Activated naive CD8-positive, alpha-beta T cell treated with anti-CD3 and anti-CD28 coated beads, Interleukin-2, amount 50 U/mL, for 16 hours (primary cell): ENCODE data around the gene LRP1B.
"Not testable (repeated sequence)": the region's sequence is repeated elsewhere in the genome, so short reads cannot be mapped to it uniquely, and the experiment has no call there.

Experiments used
- DNase-seq: peaks from one replicate; pipeline ENCODE4 v3.0.0-alpha.2; 2020; ENCODE audit warnings: low read depth, low spot score

The LRP1B gene

DNA sequence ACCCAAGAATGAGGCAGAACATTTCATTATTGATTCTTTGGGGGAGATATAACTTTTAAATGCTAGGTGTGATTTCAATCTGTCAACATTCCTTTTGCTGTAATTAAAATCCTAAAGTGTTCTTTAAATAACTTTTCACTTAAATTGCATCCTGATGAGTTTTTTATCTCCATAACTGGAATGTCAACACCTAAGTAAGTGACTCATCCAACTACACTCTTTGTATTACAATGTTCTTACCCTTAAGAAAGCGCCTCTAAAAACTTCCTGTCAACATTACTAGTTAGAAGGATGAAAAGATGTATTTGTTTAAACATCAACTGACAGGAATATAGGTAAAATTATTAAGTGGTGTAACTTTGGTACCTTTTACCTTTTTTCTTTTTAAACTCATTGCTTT lies 1657.0 kb downstream of the LRP1B start:
- DNase-seq = no peak

DNA sequence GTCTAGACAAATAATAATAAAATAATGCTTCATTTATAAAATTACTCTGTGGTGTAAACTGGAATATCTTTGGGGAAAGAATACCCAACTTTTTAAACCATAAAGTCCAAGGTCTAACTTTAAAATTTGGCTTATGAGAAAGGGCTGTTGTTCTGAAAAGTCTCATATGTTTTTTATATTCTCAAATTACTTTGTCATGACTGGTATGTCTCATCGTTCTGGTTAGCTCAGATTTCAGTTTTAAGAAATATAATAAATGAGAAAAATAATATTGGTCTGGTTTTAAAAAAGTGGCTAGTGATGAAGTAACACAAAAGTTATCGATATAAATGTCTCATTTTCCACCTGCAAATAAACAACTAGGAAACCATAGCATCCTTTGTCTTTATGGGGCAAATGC lies 1658.1 kb downstream of the LRP1B start:
- DNase-seq = no peak

DNA sequence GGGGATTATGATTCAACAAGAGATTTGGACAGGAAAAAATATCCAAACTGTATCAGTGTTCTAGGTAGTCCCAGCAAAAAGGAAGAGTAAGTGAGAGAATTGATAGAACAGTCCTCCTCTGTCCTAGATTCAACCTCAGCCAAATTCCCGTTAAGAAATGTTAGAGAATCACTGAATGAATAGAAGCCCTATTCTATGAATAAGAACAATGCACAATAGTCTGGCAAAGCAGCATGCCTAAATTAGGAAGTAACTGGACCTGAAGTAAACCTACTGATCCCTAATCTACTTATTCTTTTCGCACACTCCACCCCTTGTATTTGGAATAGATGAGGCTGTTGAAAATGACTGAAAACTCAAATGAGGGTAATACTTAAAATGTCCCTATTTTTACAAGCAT lies 1665.5 kb downstream of the LRP1B start:
- no peak for DNase-seq

DNA sequence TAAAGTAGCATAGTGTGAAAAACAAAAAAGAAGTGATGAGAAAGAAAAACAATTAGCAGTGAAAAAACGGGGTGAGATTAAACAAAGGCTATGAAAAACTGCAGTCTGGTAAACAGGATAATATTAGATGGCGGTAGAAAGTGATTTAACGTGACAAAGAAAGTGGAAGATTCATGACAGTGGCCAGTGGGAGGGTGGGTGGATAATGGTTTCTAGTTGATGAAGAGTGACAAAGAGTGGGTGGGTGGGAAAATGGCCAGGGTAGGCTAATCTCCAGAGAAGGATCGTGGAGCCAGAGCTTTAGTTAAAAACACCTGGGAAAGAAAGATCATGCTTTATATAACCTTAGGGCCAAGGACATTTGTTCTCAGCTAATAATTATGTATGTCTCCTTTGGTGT lies 1667.8 kb downstream of the LRP1B start:
- DNase-seq = no peak

DNA sequence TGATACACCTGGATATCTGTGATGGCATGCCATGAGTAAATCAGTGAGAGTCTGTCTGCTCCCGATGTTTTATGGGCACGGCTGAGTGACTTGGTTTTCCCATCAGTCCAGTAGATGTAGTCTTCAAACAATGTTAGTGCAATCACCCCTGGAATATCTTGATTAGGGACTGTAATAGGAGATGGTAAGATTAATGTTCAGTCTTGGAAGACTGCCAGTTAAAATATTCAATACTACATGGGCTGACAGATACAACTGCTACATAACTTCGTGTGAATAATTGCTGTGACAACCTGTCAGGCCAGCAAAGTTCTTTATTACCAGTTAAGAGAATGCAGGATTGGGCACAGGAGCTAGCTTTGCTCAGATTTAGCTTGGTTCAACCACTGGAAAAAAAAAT lies 1673.3 kb downstream of the LRP1B start:
- no peak for DNase-seq

DNA sequence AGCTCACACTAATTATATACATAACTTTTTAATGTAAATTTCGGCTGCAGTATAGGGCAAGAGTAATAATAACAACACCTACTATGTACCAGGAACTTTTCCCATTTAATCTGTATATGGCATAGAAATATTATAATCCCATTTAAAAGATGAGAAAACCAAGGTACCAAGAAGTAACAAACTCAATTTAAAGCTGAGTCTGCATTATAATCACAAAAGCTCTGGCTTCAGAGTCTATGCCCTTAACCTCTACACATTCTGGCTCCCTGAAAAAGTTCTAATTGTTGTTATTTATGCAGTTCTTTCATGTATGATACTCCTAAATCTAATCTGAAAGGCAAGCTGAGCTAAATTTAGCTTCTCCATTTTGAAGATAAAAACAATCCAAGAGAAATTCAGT lies 1675.5 kb downstream of the LRP1B start:
- no peak for DNase-seq

DNA sequence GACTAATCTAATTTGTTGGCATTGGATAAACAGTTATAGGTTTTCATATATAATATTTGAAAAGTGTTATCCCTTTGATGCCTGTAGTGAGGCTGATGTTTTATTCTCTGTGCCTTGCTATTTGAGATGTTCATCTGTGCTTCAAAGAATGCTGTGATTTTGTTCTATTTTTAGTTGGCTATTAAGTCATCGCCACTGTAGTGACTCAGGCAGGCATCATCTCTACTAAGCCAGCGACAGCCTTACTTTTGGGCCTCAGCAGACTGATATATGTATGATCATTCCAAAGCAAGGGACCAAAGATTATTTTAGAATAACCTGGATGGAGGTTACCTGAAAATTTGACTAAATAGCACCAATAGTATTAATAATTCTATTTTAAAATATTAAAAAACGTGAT lies 1676.1 kb downstream of the LRP1B start:
- DNase-seq = no peak

DNA sequence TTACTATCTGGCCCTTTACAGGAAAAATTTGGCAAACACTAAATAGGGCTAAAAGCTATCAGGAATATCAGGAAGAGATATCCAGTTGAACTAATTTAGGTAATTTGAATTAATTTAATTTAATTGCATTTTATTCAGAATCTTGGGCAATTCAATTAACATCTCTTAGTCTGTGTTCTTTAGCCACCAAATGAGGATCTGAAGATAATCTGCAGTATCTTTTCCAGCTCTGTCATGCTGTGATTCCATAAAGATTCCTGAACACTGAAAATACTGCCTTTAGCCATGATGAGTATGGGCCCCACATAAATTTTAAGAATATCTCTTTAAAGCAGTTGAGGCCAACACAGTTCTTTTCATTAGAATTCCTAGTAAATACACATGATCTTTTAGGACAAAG lies 1679.5 kb downstream of the LRP1B start:
- DNase-seq = no peak

DNA sequence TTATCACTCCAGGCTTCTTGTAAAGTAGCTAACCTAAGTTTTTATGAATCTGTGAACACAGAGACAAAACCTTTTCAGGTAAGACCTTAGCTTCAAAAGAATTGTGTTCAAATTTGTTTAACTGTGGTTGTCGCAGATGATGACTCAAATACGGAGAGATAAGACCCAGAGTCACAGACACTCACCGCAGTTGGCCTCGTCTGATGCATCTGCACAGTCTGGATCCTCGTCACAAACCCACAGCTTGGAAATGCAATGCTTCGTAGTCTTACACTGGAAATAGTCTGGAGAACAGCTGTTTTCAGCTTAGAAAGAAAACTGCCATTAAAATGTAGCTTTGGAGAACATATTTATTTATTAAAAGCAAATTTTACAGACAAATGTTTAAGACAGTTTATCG lies 1688.5 kb downstream of the LRP1B start:
- DNase-seq = no peak

DNA sequence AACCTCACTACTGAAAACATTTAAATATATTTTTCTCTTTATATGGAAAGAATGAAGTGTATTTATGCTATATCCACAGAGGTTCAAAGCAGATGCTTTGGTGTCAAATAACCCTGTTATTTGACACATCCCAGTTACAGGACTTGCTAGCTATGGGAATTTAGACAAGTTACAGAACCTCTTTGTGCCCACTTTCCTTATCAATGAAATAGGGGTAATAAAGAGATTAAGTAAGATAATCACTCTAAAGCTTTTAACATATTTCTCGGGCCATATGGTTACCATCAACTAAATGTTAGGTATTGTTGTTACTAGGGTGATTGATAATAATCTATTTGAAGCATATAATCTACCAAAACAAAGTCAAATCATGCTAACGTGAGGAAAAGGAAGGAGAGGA lies 1690.0 kb downstream of the LRP1B start:
- no peak for DNase-seq

DNA sequence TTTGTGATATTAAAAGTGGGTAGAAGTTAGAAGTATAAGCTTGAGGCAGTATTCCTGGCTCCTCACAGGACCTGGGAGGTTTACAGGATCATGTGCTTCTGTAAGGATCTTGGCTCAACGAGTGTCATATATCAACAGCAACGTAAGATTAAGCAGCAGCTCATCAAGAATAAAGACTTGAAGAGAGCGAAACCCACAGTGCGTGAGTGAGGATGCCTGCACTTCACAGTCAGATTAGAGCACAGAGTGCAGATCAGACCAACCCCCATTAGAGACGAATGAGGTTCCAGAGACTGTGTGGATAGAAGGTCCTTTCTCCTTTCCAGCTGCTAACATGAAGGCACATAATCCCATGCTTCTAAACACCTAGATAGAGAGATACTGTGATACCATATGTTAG lies 1693.9 kb downstream of the LRP1B start:
- no peak for DNase-seq

DNA sequence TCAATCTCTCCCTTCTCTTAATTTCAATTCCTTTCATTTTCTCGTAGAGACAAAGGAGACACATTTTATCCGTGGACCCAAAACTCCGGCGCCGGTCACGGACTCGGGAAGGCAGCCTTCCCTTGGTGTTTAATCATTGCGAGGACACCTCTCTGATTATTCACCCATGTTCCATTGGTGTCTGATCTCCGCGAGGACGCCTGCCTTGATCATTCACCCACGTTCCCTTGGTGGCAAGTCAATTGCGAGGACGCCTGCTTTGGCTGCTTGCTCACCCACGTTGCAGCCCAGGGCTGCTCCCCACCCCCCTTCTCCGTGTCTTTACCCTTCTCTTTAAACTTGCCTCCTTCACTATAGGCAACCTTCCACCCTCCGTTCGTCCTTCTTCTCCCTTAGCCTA lies 1703.8 kb downstream of the LRP1B start:
- DNase-seq = not testable (repeated sequence)

DNA sequence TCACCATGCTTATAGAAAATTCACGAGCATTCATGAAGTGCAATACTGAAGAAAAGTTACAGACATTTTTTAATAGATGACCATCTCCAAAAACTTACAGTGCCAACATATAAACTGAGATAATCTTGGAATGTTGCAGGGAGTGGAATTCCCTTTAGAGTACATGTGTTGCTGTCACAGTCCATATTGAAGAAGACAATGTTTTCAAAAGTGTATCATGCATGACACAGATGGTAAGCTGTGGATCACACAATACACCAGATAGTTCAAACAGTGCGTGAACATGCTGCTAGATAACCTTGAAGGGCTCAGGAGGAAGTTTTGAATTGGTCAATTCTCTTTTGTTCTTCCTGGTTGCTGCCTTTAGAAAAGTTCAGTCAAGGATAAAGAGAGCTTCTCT lies 1706.3 kb downstream of the LRP1B start:
- DNase-seq = no peak

DNA sequence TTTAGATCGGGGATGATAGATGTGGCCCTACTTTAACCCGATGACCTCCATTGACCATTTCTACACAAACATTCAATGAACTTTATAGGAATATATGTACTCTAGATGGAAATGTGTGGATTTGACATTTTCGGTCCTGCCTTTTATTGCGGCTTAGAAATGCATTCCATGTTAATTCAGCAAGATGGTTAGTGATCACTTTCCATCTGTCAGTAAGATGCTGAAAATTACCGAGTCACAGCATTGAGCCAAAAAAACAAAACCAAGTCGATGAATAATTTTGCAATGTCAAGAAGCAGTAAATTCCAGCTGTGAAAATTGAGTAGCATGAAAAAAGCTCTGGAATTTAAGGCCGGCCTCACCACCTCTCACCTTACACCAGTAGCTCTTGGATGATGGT lies 1708.1 kb downstream of the LRP1B start:
- no peak for DNase-seq

DNA sequence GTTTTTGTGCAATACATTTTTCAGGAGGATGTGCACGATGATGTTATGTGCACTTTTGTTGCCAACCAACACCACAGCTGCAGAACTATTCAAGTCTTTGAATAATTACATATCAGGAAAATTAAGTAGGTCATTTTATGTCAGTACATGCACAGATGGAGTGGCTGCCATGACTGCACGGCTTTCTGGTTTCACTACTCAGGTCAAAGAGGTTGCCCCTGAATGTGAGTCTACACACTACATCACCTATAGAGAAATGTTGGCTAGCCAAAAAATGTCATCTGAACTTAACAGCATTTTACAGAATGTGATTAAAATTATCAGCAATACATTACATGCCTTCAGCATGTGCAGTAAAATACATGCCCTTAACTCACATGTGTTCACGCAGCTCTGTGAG lies 1713.3 kb downstream of the LRP1B start:
- DNase-seq = no peak

DNA sequence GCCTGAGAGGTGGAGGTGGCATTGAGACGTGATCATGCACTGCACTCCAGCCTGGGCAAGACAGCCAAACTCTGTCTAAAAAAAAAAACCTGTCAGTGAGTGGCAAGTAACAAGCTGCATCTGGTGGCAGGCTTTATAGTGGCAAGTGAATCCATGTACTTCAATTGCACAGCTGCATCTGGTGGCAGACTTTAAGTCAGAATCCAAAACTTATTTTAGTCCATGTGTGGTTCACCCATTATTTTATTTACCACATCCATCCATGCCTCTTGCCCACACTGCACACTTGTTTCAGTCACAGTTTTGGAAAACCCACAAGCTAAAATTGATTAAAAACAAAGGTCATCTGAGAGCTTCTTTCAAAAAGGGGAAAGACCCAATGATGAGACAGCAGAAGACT lies 1714.2 kb downstream of the LRP1B start:
- DNase-seq = no peak

DNA sequence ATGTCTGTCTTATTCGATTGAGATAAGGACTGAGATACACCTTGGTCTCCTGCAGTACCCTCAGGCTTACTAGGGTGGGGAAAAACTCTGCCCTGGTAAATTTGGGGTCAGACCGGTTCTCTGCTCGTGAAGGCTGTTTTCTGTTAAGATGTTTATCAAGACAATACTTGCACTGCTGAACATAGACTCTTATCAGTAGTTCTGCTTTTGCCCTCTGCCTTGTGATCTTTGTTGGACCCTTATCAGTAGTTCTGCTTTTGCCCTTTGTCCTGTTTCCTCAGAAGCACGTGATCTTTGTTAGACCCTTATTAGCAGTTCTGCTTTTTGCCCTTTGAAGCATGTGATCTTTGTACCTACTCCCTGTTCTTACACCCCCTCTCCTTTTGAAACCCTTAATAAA lies 1715.8 kb downstream of the LRP1B start:
- not testable (repeated sequence) for DNase-seq

DNA sequence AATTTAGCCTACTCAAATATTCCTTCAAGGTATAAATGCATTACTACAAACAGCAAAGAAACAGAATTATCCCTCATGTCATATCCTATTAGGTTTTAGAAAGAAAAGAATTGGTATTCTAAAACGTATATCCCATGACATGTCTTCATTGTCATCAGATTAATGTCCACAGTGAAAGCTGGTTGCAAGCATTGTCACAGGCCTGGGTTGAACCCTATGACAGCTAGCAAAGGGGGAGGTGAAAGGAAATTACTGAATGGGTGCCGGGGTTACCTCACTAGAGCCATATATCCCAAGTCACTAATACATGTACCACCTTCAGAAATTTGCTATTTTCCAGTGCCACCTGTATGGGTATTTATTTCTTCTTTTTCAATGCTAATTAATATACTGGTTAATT lies 1720.1 kb downstream of the LRP1B start:
- no peak for DNase-seq

DNA sequence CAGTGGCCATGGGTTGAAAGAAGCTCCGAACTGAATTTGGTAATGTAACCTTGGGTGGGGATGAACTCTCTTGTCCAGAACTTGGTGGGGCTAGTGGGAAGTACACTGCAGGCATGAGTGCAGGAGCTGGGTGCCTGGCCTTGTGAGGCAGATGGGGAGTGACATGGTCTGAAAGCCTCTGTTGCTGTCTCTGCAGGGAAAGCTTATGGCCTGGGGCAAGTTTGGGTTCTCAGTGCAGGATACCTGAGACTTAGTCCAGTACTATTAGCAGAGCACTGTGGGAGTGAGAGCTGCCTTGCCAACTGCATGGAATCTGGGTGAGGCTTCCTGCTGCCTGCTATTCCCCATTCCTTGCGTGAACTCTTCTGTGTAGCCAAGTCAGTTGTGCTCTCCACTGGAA lies 1729.8 kb downstream of the LRP1B start:
- no peak for DNase-seq

DNA sequence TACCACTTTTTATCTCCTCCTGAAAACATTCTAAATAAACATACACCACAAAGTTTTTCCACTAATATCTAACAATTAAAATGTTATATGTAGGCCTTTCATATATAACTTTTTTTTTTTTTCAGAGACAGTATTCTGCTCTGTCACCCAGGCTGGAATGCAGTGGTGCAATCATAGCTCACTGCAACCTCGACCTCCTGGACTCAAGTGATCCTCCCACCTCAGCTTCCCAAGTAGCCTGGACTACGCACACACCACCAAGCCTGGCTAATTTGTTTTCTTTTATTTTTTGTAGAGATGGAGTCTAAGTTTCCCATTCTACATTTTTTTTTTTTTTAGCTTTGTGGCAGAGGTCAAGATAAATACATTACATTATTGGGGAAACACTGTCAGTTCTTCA lies 1738.0 kb downstream of the LRP1B start:
- no peak for DNase-seq

DNA sequence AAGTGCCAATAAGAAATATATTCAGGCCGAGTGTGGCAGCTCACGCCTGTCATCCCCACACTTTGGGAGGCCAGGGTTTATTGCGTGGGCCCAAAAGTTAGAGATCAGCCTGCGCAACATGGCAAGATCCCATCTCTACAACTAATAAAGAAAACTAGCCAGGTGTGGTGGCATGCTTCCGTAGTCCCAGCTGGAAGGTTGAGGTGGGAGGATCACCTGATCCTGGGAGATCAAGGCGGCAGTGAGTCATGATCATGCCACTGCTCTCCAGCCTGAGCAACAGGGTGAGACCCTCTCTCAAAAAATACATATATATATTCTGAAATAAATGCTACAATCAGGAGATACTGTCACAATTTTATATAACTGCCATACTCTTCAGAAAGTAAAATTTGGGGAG lies 1745.9 kb downstream of the LRP1B start:
- DNase-seq = no peak

DNA sequence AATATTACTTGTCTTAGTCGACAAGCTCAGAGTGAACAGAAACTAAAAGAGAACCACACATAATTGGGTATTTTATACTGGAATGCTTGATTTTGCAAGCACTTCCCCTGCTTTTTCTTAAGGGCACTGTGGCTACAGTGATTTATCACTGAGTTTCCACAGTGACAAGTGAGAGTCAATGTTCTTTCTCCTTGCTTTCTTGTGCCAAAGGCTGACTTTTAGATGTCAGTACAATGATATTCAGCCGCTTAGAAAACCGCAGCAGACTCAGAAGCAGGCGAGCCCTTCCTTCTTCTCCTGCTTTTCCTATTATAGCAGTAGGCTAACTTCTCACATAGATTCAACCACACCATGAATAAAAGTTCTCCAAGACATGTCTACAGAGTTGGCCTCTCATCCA lies 1747.0 kb downstream of the LRP1B start:
- DNase-seq = no peak

DNA sequence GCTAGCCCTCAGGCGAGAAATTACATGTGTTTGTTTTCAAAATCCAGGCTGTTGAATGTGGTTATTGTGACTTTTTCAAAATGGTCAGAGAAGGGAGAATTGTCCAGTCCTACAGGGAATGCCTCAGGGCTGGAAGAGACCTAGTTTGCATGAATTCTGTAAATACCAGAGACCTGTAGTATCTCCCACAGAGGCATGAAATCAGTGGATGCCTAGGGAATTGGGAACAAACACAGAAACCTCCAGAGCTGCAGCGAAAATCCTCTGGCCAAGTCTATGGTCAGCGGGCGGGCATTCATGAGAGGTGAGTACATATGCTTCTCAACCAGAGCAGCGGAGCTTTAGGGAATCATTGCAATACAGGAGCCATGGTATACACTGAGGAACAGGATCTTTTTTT lies 1754.1 kb downstream of the LRP1B start:
- DNase-seq = no peak

DNA sequence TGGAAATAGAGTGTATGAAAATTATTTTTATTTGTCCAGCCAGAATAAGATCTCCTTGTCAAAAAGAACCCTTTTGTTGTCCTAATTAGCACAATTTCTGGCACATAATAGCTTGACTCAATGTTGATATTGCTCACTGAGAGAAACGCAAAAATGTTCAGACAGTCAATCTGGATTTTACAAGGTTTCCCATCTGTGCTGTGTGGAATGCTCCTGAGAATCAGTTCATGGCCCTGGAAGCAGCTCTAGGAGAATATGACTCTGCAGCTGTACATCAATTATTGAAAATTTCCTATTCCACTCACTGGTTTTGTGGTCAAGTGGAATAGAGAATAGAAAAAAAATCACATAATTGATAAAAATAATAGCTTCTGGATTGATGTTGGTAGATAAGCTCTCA lies 1767.7 kb downstream of the LRP1B start:
- no peak for DNase-seq

DNA sequence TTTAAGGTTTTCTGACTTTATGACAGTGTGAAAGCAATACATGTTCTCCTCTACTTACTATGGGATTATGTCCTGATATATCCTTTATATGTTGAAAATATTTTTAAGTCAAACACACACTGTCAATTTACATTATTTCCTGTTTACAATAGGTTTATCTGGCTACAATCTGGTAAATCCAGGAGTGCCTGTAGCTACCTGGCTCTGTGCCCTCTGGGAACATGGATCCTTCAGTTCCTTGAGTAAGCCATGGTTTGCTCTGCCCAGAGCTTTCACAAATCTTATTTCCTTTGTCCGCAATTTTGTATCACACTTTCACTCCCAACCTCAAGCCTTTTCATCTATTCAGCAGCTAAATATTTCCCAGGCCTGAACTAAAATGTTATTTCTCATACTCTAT lies 1768.5 kb downstream of the LRP1B start:
- DNase-seq = no peak
